ENCODE data around the gene IMPDH1.

IMPDH1 gene

GRCh38 chr7:128434413-128435326 lies 24.9 kb upstream of the IMPDH1 start:
- DNase-seq: no peak

GRCh38 chr7:128431754-128432153 lies 22.0 kb upstream of the IMPDH1 start:
- DNase-seq: no peak

GRCh38 chr7:128431221-128431620 lies 21.4 kb upstream of the IMPDH1 start:
- no peak for DNase-seq

GRCh38 chr7:128430207-128430606 lies 20.4 kb upstream of the IMPDH1 start:
- no peak for DNase-seq

GRCh38 chr7:128427289-128427891 lies 17.6 kb upstream of the IMPDH1 start:
- peak; percentile 69 for DNase-seq

- DNase-seq: peak; percentile 80
These were observed 16.1 kb upstream of the IMPDH1 start for GRCh38 chr7:128425850-128426249.

GRCh38 chr7:128424686-128425275 lies 15.0 kb upstream of the IMPDH1 start:
- no peak for DNase-seq

- DNase-seq: peak; percentile 39
These were observed 13.1 kb upstream of the IMPDH1 start for GRCh38 chr7:128422842-128423241.

- DNase-seq: no peak
These were observed 12.3 kb upstream of the IMPDH1 start for GRCh38 chr7:128422037-128422436.

- no peak for DNase-seq
These were observed 11.6 kb upstream of the IMPDH1 start for GRCh38 chr7:128421384-128421783.

- no peak for DNase-seq
These were observed 11.0 kb upstream of the IMPDH1 start for GRCh38 chr7:128420773-128421172.

GRCh38 chr7:128419257-128419656 lies 9.5 kb upstream of the IMPDH1 start:
- no peak for DNase-seq

- no peak for DNase-seq
These were observed 7.3 kb upstream of the IMPDH1 start for GRCh38 chr7:128417071-128417470.

- no peak for DNase-seq
These were observed 5.5 kb upstream of the IMPDH1 start for GRCh38 chr7:128415217-128415785.

GRCh38 chr7:128410451-128410753 lies 620 bp upstream of the IMPDH1 start:
- DNase-seq: no peak

- no peak for DNase-seq
These were observed 830 bp downstream of the IMPDH1 start for GRCh38 chr7:128408709-128409595.

- DNase-seq: no peak
These were observed 1.8 kb downstream of the IMPDH1 start for GRCh38 chr7:128407751-128408708.

GRCh38 chr7:128407233-128407589 lies 2.6 kb downstream of the IMPDH1 start:
- DNase-seq: no peak

- no peak for DNase-seq
These were observed 3.2 kb downstream of the IMPDH1 start for GRCh38 chr7:128406314-128407232.

All from CD4-positive, alpha-beta T cell treated with Interleukin-21 for 1 hour (primary cell).